Brain microvascular endothelial cell (primary cell): ENCODE measurements around the gene C12orf57.
A peak's percentile ranks its signal among the peaks of the same experiment; 100 is the strongest.

Experiments used
- DNase-seq: peaks from one replicate; pipeline ENCODE4 v3.0.0-alpha.2; 2020
- H3K27ac ChIP-seq: fragments of 250-450 bp; sonication (Bioruptor Pico); 2 replicates; pipeline ENCODE4 v1.5.1; 2020; ENCODE audit warnings: mild to moderate bottlenecking, moderate library complexity
- H3K27me3 ChIP-seq: fragments of 250-450 bp; sonication (Bioruptor Pico); replicated peaks from 2 replicates; pipeline ENCODE4 v1.5.1; 2020; ENCODE audit warnings: mild to moderate bottlenecking
- H3K36me3 ChIP-seq: fragments of 250-450 bp; sonication (Bioruptor Pico); replicated peaks from 2 replicates; pipeline ENCODE4 v1.5.1; 2020; ENCODE audit warnings: mild to moderate bottlenecking
- H3K4me3 ChIP-seq: 2 replicates; pipeline ENCODE4 v1.5.1; 2011; ENCODE audit warnings: low read depth, mild to moderate bottlenecking, control low read depth, low read length, moderate library complexity
- CTCF ChIP-seq: IDR thresholded peaks from 2 replicates; pipeline ENCODE4 v1.5.1; 2011; ENCODE audit warnings: low read depth, mild to moderate bottlenecking, moderate library complexity, low read length, control low read depth, inconsistent platforms; ENCODE audit errors: missing control alignments
- in situ Hi-C: cut with HindIII; loops from 2 replicates; pipeline ENCODE4 v1.10.0; 2017; ENCODE audit warnings: low sequenced_read_pairs, low pct_ligation_motif_present

The C12orf57 gene

GRCh38 chr12:6958609-6959057 is 14.8 kb downstream of the C12orf57 start:
- Histone ChIP-seq H3K36me3 (no peaks in the 10 kb centered on the region), H3K4me3 (no peak overlapping the region), H3K27me3 (no peaks in the 10 kb centered on the region), H3K27ac (no peak overlapping the region)
- in situ Hi-C loops: no loop called here
- no peak for TF ChIP-seq CTCF
- DNase-seq: no peak

GRCh38 chr12:6959058-6959804 is 15.4 kb downstream of the C12orf57 start:
- no peaks in the 10 kb centered on the region for H3K27me3 ChIP-seq
- no peaks in the 10 kb centered on the region for H3K36me3 ChIP-seq
- H3K4me3 ChIP-seq: no peak overlapping the region
- TF ChIP-seq CTCF: no peak
- in situ Hi-C loops: no loop called here
- H3K27ac ChIP-seq: no peak overlapping the region
- no peak for DNase-seq

GRCh38 chr12:6959805-6960592 is 16.2 kb downstream of the C12orf57 start:
- no peak for TF ChIP-seq CTCF
- in situ Hi-C loops: no loop called here
- H3K4me3 ChIP-seq: no peak overlapping the region
- peaks cover 6% of the 10 kb centered on the region for H3K36me3 ChIP-seq
- H3K27me3 ChIP-seq: no peaks in the 10 kb centered on the region
- DNase-seq: no peak
- H3K27ac ChIP-seq: no peak overlapping the region

- no peak overlapping the region for H3K4me3 ChIP-seq
- H3K36me3 ChIP-seq: peaks cover 12% of the 10 kb centered on the region
- peak; percentile 29 for DNase-seq
- in situ Hi-C loops: no loop called here
- peak; percentile 44 for TF ChIP-seq CTCF
- H3K27me3 ChIP-seq: no peaks in the 10 kb centered on the region
- H3K27ac ChIP-seq: no peak overlapping the region
These were observed 16.9 kb downstream of the C12orf57 start for GRCh38 chr12:6960593-6961277.

- in situ Hi-C loops: no loop called here
- TF ChIP-seq CTCF: no peak
- Histone ChIP-seq H3K36me3 (peaks cover 18% of the 10 kb centered on the region), H3K27me3 (no peaks in the 10 kb centered on the region), H3K4me3 (peak overlapping the region; percentile 45), H3K27ac (peak overlapping the region; percentile 31)
- no peak for DNase-seq
These were observed 17.5 kb downstream of the C12orf57 start for GRCh38 chr12:6961278-6961694.
